Activated T-cell treated with anti-CD3 and anti-CD28 coated beads, Interleukin-2, amount 50 U/mL, for 4 hours (primary cell): ENCODE measurements around the gene WNT8A. TPM values are rescaled to one million over a fixed set of nuclear protein-coding genes. Genes with fewer than 3 reads are reported as not detected.

Experiments
- ATAC-seq, 2 donors: fragments of 200-7000 bp; cut with Tn5 transposase; one replicate each; pipeline ENCODE4 v1.10.0; 2021
- DNase-seq: peaks from one replicate; pipeline ENCODE4 v3.0.0-alpha.2; 2020
- H3K27me3 Mint-ChIP-seq: one replicate; pipeline ENCODE4 v1.8.0; 2021; ENCODE audit warnings: low read depth, mixed read lengths
- H3K36me3 Mint-ChIP-seq: one replicate; pipeline ENCODE4 v1.8.0; 2022; ENCODE audit warnings: mixed read lengths; ENCODE audit not compliant: insufficient read depth
- H3K4me1 Mint-ChIP-seq: one replicate; pipeline ENCODE4 v1.8.0; 2021; ENCODE audit warnings: low read depth, mixed read lengths
- H3K4me3 Mint-ChIP-seq: one replicate; pipeline ENCODE4 v1.8.0; 2021; ENCODE audit warnings: mild to moderate bottlenecking, moderate library complexity, mixed read lengths
- H3K9me3 Mint-ChIP-seq: one replicate; pipeline ENCODE4 v1.8.0; 2021; ENCODE audit warnings: mixed read lengths
- total RNA-seq, 3 donors: library from RNA; stranded (reverse); gene quantifications; one replicate each; pipeline ENCODE4 v1.2.1, GENCODE V29; 2021

WNT8A gene
- total RNA-seq, 3 donors from 2014 or later = not detected

DNA sequence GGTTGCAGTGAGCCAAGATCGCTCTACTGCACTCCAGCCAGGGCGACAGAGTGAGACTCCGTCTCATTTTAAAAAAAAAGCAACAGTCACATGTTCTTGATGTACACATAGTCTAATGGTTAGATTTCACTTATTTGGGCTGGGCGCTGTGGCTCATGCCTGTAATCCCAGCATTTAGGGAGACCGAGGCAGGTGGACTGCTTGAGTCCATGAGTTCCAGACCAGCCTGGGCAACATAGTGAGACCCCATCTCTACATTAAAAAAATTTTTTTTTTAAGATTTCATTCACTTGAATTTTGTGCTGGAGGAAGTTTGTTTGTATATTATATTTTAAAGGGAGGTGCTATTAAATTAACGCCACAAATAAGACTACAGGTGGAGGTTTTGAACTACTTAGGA, 21.9 kb downstream of the WNT8A start:
- no peak for DNase-seq
- peaks cover 8% of the 10 kb centered on the region for H3K27me3 Mint-ChIP-seq
- no peaks in the 10 kb centered on the region for H3K9me3 Mint-ChIP-seq
- ATAC-seq = no peak
- H3K36me3 Mint-ChIP-seq = no peaks in the 10 kb centered on the region
- no peak overlapping the region for H3K4me3 Mint-ChIP-seq
- no peaks in the 10 kb centered on the region for H3K4me1 Mint-ChIP-seq

DNA sequence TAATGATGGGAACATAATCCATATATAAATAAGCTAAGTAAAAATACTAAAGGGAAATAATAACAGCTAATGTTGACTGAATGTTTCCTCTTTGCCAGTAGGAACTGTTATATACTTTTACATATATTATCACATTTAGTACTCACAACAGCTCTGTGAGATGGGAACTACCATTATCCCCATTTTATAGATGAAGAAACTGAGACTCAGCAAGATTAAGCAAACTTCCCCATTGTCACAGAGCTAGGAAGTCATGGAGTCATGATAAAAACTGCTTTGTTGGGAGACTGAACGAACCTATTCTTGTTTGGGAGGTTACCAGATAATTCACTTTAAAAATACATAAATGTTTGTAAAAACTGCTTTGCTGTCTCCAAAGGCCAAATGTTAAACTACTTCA, 23.4 kb downstream of the WNT8A start:
- ATAC-seq (no peak), DNase-seq (no peak)
- Mint-ChIP-seq H3K36me3 (no peaks in the 10 kb centered on the region), H3K4me1 (no peaks in the 10 kb centered on the region), H3K4me3 (no peak overlapping the region), H3K9me3 (no peaks in the 10 kb centered on the region), H3K27me3 (peaks cover 1% of the 10 kb centered on the region)

DNA sequence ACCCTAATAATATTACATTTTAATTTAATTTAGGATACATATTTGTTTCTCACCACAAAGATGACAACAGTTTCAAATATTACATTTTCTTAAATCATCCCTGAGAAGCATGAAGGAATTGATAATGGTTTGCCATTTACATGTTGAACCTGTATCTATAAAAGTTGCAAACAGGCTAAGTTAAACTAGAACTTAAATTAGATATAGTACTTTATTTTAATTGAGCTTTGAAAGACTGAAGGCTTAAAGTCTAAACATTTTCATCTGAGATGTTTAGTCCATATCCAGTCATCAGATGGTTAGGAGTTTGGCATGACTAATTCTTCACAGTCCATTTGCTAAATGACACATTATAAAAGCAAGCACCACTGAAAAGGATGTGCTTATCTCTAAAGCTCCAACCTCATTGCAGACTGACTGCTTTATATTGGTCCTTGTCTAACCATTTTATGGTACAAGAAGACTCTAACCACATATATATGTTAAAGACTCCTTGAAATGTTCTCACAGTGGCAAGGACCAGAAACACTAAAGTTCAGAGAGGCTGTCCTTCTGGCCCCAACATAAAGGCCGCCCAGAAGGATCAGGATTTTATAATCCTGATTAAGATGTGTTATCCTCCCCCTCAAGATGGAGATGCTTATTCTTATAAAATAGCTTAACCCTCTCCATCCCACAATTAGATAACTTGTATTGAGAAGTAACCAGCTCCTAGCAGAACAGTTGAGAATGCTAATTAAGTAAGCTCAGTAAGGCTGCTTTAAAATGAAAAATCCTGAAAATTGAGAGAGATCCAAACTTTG, 25.8 kb downstream of the WNT8A start:
- ATAC-seq (no peak), DNase-seq (no peak)
- Mint-ChIP-seq H3K36me3 (no peaks in the 10 kb centered on the region), H3K9me3 (no peaks in the 10 kb centered on the region), H3K4me3 (no peak overlapping the region), H3K4me1 (no peaks in the 10 kb centered on the region), H3K27me3 (peaks cover 1% of the 10 kb centered on the region)

DNA sequence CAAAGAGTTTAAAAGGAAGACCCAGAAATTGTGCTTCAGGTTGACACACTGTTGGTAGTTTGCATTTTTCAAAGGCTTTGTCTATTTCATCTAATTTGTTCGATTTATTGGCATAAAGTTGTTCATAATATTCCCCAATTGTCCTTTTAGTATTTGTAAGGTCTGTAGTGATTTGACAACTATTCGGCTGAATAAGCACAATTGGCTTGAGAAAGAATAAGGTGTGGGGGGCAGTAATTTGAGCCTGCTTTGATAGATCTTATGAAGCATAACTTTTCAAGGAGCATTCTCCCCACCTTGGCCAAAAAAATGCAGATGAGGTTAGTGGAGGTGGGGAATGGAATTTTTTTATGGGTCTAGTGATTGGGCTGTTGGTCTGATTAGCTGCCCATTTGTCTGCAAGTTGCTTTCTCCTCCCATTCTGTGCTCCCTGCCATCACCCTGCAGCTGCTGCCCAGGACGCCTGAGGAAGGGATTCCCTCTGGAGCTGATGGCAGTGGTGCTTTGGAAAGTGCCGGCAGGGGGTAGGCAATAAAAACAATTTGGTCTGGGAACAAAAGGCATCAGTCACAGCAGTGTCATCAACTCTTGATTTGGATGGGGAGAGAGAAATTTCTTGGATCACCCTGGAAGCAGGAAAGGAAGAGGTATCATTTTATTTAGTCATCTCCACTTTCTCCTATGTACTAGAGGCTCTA, 26.6 kb downstream of the WNT8A start:
- ATAC-seq = no peak
- Mint-ChIP-seq H3K9me3 (no peaks in the 10 kb centered on the region), H3K27me3 (peaks cover 1% of the 10 kb centered on the region), H3K4me1 (no peaks in the 10 kb centered on the region), H3K36me3 (no peaks in the 10 kb centered on the region), H3K4me3 (no peak overlapping the region)
- no peak for DNase-seq

DNA sequence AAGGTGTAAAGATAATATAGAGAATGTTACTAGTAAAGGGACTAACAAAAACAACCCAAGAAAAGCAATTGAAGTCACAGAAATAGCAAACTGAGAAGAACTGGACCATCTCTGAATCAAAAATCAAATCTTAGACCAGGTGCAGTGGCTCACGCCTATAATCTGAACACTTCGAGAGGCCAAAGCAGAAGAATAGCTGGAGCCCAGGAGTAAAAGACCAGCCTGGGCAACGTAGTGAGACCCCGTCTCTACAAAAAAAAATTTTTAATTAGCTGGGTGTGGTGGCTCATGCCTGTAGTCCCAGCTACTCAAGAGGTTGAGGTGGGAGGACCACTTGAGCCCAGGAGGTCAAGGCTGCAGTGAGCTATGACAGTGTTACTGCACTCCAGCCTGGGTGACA, 27.3 kb downstream of the WNT8A start:
- ATAC-seq (no peak), DNase-seq (no peak)
- no peak overlapping the region for H3K4me3 Mint-ChIP-seq
- H3K36me3 Mint-ChIP-seq = no peaks in the 10 kb centered on the region
- H3K9me3 Mint-ChIP-seq = no peaks in the 10 kb centered on the region
- H3K4me1 Mint-ChIP-seq = no peaks in the 10 kb centered on the region
- H3K27me3 Mint-ChIP-seq = peaks cover 1% of the 10 kb centered on the region

DNA sequence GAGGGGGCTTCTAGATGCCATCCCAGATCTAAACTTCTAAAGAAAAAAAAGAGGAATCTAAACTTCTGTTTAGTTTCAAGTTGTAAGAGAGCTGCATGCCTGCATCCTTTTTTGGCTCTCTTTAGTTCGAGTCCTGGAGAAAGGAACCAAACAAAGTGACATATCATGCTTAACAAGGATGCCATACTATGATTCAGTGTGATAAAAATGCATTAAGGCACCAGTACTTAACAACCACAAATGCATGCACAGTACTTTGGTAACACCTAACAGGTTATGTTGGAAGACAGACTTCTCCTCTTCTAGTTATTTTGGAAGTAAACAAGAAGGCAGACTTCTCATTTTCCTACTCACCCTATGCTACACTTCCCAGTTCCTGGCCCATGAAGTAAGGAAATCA, 28.1 kb downstream of the WNT8A start:
- ATAC-seq (no peak), DNase-seq (no peak)
- H3K9me3 Mint-ChIP-seq = no peaks in the 10 kb centered on the region
- H3K36me3 Mint-ChIP-seq = no peaks in the 10 kb centered on the region
- H3K4me1 Mint-ChIP-seq = no peaks in the 10 kb centered on the region
- peaks cover 1% of the 10 kb centered on the region for H3K27me3 Mint-ChIP-seq
- H3K4me3 Mint-ChIP-seq = no peak overlapping the region

DNA sequence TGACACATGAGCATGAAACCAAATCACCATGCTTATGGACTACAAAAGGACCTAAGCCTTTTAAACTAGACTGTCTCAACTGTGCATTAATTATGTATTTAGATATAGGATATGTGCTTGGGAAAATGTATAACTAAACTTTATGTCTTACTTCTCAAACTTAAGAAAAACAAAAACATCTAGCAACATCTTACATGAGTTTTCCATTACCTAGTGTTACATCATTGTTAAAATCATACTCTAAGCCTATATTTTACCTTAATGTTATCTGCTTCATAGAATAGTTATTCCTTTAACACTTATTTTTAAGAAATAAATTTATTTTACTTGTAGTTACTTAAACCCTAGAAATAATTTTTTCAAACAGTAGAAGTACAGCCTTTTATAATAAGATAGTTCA, 31.4 kb downstream of the WNT8A start:
- H3K27me3 Mint-ChIP-seq = no peaks in the 10 kb centered on the region
- ATAC-seq = no peak
- DNase-seq = no peak
- H3K36me3 Mint-ChIP-seq = no peaks in the 10 kb centered on the region
- H3K9me3 Mint-ChIP-seq = no peaks in the 10 kb centered on the region
- H3K4me3 Mint-ChIP-seq = no peak overlapping the region
- no peaks in the 10 kb centered on the region for H3K4me1 Mint-ChIP-seq

DNA sequence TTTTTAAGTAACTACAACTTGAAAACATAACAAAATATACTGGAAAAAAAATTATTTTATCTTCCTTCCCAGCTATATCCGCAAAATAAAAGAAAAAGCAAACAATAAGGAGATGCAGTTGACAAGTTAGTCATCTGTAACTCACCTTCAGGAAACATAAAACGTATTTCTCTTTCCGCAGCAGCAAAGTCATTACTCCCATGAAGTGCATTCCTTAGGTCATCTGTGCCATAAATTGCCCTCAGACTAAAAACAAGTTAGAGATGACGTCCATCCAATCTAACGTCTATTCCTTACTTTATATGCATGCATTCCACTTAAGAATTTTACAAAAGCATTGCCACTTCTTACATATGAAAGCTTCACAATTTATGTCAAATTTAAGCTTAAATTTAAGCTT, 44.5 kb downstream of the WNT8A start:
- H3K9me3 Mint-ChIP-seq = no peaks in the 10 kb centered on the region
- ATAC-seq = no peak
- H3K27me3 Mint-ChIP-seq = peaks cover 9% of the 10 kb centered on the region
- H3K4me1 Mint-ChIP-seq = peaks cover under 1% of the 10 kb centered on the region
- DNase-seq = no peak
- no peak overlapping the region for H3K4me3 Mint-ChIP-seq
- no peaks in the 10 kb centered on the region for H3K36me3 Mint-ChIP-seq

DNA sequence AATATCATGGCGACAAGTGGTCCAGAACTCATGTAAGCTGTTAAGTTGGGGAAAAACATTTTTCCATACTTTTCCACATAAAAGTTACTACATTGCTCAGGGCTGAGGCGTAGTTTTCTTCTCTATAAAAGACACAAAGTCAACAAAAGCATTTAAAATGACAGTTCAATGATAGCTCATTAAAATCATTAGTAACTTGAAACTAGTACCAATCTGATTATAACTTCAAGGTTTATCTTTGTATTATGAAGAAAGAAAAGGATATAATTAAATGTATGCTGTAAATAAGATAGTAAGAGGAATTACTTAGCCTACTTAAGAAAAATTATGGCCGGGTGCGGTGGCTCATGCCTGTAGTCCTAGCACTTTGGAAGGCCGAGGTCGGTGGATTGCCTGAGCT, 45.5 kb downstream of the WNT8A start:
- DNase-seq (no peak), ATAC-seq (no peak)
- no peaks in the 10 kb centered on the region for H3K9me3 Mint-ChIP-seq
- no peaks in the 10 kb centered on the region for H3K36me3 Mint-ChIP-seq
- peaks cover 9% of the 10 kb centered on the region for H3K27me3 Mint-ChIP-seq
- no peak overlapping the region for H3K4me3 Mint-ChIP-seq
- peaks cover 1% of the 10 kb centered on the region for H3K4me1 Mint-ChIP-seq

DNA sequence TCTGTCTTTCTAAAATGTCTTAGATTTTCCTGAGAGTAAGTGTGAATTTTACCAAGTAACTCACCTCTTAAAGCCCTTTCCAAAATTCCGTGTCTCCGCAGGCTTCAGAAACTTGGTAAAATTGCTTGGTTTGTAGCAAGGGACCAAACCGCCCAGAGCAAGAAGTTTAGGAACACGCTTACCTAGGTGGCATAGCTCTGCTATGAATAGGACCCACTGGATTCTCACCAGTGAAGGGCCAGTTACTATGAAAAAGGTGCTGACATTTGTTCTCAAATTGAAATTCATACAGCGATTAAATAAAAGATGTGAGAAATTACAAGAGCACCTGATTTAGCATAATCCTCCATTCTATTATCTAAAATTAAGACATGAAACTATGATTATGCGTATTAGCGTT, 48.7 kb downstream of the WNT8A start:
- H3K36me3 Mint-ChIP-seq = no peaks in the 10 kb centered on the region
- ATAC-seq = no peak
- no peak for DNase-seq
- H3K4me3 Mint-ChIP-seq = peak overlapping the region; percentile 74
- H3K27me3 Mint-ChIP-seq = peaks cover 14% of the 10 kb centered on the region
- H3K9me3 Mint-ChIP-seq = no peaks in the 10 kb centered on the region
- peaks cover 1% of the 10 kb centered on the region for H3K4me1 Mint-ChIP-seq

DNA sequence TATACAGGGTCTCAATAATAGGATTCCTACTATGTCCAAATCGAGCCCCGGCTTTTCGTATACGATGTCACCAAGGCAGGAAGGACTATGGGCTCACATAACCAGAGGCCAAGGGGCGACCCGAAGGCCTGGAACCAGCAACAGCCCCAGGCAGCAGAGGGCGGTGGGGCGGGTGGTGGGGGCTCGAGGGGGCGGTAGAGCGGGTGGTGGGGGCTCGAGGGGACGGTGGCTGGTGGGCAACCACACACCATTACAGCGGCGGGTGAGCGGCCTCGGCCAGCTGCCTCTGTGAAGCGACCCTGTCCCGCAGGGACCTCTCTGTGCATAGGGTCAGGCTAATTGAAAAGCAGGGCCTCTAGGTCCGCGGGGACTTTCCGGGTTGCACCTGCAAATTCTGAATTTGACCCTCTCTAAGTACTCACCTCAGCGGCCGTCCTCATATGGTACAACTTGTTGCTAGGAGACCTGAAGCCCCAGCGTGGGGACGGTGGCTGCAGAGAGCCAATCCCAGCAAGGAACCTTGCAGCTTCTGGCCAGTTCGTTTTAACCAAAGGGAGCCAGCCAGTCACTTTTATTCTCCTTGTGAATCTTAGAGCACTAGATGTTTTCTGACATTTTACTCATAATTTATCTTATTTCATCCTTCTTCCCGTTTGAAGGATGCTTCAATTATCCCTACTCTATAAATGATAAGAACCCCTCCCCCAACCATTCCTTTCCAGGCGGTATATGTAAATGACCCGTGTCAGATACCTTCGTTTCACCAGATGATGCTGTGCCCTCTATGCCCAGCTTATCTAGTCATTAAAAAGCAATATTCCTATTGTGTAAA, 55.3 kb downstream of the WNT8A start, which contains the start of gene NME5:
Gene NME5, minus strand, starts transcription at position 480 of the 832 bp plus-strand sequence. CDS start 648 bp downstream, outside the sequence.
- no peak for DNase-seq
- H3K4me3 Mint-ChIP-seq = no peak within 1 kb of the TSS
- no peaks in the 10 kb centered on the region for H3K36me3 Mint-ChIP-seq
- no peak for ATAC-seq
- peaks cover 14% of the 10 kb centered on the region for H3K27me3 Mint-ChIP-seq
- no peaks in the 10 kb centered on the region for H3K9me3 Mint-ChIP-seq
- H3K4me1 Mint-ChIP-seq = no peaks in the 10 kb centered on the region

DNA sequence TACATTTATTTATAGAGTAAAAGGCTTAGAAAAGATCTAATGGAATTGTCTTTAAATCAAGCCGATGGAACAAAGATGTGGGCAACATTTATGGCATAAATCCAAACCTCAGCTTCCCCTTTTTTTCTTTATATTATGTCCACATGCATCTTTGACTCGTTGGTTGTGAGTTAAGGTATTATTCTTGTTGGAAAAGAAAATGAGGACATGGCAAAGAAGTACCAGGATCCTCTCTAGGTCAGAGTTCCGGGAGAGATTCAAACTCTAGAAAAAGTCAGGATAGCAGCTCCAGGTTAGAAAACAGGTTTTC, 55.9 kb downstream of the WNT8A start:
- Mint-ChIP-seq H3K36me3 (no peaks in the 10 kb centered on the region), H3K27me3 (peaks cover 14% of the 10 kb centered on the region), H3K4me3 (no peak overlapping the region), H3K9me3 (no peaks in the 10 kb centered on the region), H3K4me1 (no peaks in the 10 kb centered on the region)
- ATAC-seq = no peak
- no peak for DNase-seq

DNA sequence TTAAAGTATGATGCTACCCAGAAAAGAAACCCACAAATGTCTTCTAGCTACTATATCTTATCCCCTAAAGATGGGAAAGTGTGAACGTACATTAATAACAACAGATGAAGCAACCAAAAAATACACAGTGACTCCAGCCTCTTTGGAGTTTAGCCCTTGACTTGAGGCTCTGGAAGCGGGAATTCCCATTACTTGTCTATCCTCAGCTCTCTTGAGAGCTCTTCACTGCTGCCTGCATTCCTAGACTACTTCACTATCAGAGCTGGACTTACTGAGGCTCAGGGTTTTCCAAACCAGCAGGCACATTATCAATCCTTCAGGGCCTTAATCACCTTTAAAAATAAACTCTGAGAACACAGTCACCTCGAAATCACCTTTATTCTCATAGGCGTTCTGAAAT, 56.4 kb downstream of the WNT8A start:
- DNase-seq = no peak
- Mint-ChIP-seq H3K4me3 (no peak overlapping the region), H3K4me1 (no peaks in the 10 kb centered on the region)

More for the DNA sequence above, 56.4 kb downstream of the WNT8A start:
- no peak for ATAC-seq
- Mint-ChIP-seq H3K9me3 (no peaks in the 10 kb centered on the region), H3K36me3 (no peaks in the 10 kb centered on the region), H3K27me3 (peaks cover 14% of the 10 kb centered on the region)
